ENCODE data around the gene EOGT.

The EOGT gene

DNA sequence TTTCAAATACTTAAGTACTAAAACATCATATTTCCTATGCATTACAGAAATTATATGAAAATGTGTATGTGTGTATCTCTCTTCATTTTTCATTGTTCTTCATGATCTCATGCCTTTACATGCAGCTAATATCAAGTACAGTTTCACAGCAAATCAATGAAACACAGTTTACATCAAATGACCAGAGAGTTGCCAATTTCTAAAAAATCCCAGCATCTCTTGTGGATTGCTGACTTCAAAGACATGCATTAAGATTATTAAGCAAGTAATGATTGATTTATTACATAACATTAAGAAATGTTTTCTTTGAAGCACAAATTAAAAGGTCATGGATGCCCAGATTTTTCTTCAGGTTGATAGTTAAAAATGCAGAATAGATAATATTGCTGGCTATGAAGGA, 50.1 kb downstream of the EOGT start:
- no peak for DNase-seq (ENCODE audit: low read depth)

DNA sequence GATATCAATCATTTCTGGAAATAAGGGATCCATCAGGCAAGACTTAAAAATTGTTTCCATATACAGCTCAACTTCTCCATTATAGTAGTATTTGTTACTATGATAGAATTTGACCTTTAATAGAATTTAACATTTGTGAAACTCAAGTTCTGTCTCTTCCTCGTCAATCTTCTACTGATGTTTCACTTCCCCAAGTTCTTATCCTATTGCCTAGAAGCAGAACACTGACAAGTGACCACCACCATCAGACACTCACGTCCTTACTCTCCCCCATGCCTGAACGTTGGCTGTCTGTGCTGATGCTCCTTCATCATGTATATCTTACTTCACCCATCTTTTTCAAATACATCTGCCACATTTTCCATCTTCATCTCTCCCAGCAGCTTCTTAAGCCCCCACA, 54.6 kb downstream of the EOGT start:
- no peak for DNase-seq (ENCODE audit: low read depth)

GRCh38 chr3:68957895-68958294, 55.6 kb downstream of the EOGT start:
- DNase-seq (ENCODE audit: low read depth), result no peak

DNA sequence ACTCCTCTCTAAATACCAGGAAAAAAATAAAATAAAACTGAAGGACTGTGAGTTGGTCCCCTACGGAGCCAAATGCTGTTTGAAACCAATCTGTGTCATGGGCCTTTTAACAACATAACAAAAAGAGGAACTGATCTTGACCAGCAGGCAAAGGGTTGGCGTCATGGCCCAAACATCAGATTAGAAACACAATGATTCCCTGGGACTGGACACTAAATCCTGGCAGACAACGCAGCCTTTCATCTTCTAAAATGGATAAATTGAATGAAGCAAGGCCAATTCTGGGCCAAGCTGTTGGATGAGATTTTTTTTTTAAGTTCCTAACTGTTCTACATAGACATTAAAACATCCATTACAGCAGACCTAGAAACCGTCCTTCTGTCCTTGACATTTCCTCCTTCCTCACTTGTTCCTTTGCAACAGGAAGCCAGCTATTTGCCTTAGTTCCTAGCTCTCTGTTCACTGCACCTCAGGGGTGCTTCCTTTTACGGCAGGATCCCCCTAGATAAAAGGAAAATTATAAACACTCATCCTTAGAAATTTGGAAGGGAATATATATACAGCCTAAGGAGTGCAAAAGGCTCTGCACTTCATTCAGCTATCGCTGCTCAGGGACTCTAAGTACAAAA, 59.6 kb downstream of the EOGT start:
- no peak for DNase-seq (ENCODE audit: low read depth)

- DNase-seq (ENCODE audit: low read depth), result no peak
These were observed 68.3 kb downstream of the EOGT start for GRCh38 chr3:68945225-68945624.

DNA sequence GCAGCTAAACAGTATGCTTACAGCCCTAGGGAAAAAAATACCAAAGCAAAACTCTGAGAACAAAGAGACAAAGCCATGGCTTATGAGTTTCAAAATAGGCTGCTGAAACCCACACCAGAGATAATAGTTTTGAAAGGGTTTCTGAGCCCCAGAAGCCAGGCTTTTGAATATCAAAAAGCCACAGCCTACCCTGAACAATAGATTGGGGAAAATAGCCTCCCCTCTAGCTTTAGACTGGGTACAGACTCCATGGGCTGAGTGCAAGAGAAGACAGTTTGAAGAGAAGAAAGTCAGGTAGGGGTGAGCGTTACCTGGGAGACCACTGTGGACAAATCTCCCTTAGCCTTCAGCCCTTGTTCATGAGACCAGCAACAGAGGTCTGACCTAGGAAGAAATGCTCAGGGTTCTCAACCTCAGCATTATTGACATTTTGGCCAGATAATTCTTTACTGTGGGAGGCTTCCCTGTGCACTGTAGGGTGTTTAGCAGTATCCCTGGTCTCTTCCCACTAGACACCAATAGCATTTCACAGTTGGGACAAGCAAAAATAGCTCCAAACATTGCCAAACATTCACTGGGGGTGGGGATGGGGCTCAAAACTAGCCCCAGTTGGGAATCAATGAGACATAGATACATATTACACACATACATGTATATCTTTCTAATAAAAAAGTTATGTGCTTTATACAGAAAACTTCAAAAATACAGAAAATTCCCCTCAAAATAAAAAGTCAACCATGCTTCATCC, 69.6 kb downstream of the EOGT start:
- no peak for DNase-seq (ENCODE audit: low read depth)

GRCh38 chr3:68941055-68941454, 72.4 kb downstream of the EOGT start:
- DNase-seq (ENCODE audit: low read depth), result no peak

- DNase-seq (ENCODE audit: low read depth), result no peak
These were observed 76.6 kb downstream of the EOGT start for GRCh38 chr3:68936856-68937255.

DNA sequence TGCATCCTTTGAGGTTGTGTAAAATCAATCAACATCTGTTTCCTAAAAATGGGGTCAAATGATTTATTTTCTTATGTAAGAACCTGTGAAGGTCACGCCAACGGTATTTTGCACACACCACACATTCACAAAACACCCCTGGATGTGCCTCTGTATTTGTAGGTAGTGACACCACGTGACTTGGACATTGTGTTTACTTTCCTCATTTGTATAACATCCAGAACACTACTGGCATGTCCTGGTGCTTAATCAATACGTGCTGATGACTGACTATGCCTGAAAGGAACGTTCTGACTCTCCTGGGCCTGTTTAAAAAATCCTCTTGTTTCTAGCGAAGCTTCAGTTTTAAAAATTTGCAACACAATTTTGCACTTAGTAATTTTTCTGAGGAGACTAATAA, 77.7 kb downstream of the EOGT start:
- DNase-seq (ENCODE audit: low read depth), result no peak

GRCh38 chr3:68931406-68932149, 81.9 kb downstream of the EOGT start:
- no peak for DNase-seq (ENCODE audit: low read depth)
